Stimulated activated CD8-positive, alpha-beta memory T cell treated with anti-CD3 and anti-CD28 coated beads, Interleukin-7, amount 100 ng/mL, for 48 hours (primary cell): ENCODE data around the gene AMOTL1.

Experiments
- DNase-seq, 2 donors: peaks; one replicate each; pipeline ENCODE4 v3.0.0-alpha.2; 2020; ENCODE audit warnings: low read depth in 1 of 2; ENCODE audit errors: extremely low read depth in 1 of 2

Gene AMOTL1

GRCh38 chr11:94767701-94768601 is at the start of gene AMOTL1:
TSS of gene AMOTL1 (plus strand) at chr11:94768356. CDS start at chr11:94768512, 156 bp downstream.
- DNase-seq, result peak; percentile 11 to 13

- DNase-seq, result no peak
Measured at GRCh38 chr11:94719876-94720275, 48.3 kb upstream of the AMOTL1 start.

GRCh38 chr11:94721565-94722292 is 46.4 kb upstream of the AMOTL1 start:
- DNase-seq, result no peak

- DNase-seq, result no peak
Measured at GRCh38 chr11:94722735-94723134, 45.4 kb upstream of the AMOTL1 start.

GRCh38 chr11:94725097-94725496 is 43.1 kb upstream of the AMOTL1 start:
- DNase-seq, result no peak

- DNase-seq, result no peak
Measured at GRCh38 chr11:94727819-94728218, 40.3 kb upstream of the AMOTL1 start.

- no peak for DNase-seq
Measured at GRCh38 chr11:94728541-94728940, 39.6 kb upstream of the AMOTL1 start.

GRCh38 chr11:94728966-94729751 is 39.0 kb upstream of the AMOTL1 start:
- DNase-seq, result no peak

- no peak for DNase-seq
Measured at GRCh38 chr11:94730153-94730552, 38.0 kb upstream of the AMOTL1 start.

- DNase-seq, result no peak
Measured at GRCh38 chr11:94731880-94732601, 36.1 kb upstream of the AMOTL1 start.

- DNase-seq, result no peak
Measured at GRCh38 chr11:94732617-94733281, 35.4 kb upstream of the AMOTL1 start.

- DNase-seq, result no peak
Measured at GRCh38 chr11:94734563-94735275, 33.4 kb upstream of the AMOTL1 start.

GRCh38 chr11:94735907-94736306 is 32.2 kb upstream of the AMOTL1 start:
- DNase-seq, result no peak

- no peak for DNase-seq
Measured at GRCh38 chr11:94737171-94737611, 31.0 kb upstream of the AMOTL1 start.

- no peak for DNase-seq
Measured at GRCh38 chr11:94738746-94739145, 29.4 kb upstream of the AMOTL1 start.

GRCh38 chr11:94739331-94739730 is 28.8 kb upstream of the AMOTL1 start:
- no peak for DNase-seq

GRCh38 chr11:94740083-94741021 is 27.8 kb upstream of the AMOTL1 start:
- DNase-seq, result no peak

GRCh38 chr11:94741022-94741679 is 27.0 kb upstream of the AMOTL1 start:
- no peak for DNase-seq
